GM21528 (cell line): ENCODE data around the gene SLC8B1.

Experiments
- ATAC-seq: cut with Tn5 transposase; IDR thresholded peaks from one replicate; pipeline ENCODE4 v1.9.1; 2021; ENCODE audit warnings: mild to moderate bottlenecking, moderate library complexity; ENCODE audit not compliant: unreplicated experiment, low FRiP score

SLC8B1 gene

DNA sequence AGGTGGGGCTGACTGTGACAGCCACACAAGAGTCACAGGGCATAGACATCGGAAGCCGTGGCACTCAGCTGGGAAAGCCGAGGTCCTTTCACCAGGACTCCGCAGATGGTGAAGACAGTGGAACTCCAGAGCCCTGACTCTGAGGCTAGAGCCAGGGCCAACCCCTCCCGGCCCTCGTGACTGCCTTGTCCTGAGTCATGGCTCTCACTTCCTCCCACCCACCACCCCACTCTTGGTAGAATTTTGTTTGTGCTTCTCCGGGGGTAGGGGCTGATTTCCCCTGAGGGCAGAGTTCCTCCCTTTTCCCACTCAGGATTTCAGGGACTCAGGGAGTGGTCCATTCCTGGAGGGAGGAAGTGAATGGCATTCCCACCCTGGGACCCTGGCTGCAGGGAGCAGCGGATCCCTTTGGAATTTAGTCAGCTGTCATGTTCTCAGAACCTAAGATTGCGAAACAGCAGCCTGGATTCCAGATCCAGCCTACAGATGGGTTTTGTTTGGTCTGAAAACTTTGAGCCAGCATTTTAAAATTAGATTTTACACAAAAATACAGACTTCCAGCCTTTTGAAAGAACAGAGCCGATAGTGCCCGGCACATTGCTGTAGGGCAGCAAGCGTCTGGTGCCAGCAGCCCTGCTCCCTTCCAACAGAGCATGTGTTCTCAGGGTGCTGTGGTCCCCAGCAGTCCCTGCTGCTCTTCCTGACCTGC lies 62.9 kb downstream of the SLC8B1 start:
- no peak for ATAC-seq

DNA sequence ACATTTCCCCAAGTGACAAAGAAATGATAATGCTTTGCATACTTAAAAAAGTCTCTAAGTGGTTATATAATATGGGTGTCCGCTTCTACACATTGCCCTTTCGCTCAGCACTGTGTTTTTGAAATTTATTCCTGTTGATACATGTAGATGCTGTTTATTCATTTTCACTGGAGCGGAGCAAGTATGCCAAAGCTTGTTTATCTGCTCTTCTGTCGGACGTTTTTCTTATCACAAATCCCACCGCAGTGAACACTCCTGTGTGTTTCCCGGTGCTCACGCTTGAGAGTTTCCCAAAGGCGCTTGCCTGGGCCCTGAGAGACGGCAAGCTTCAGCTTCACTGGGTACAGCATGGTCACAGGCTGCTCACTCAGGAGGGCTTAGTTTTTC lies 63.5 kb downstream of the SLC8B1 start:
- ATAC-seq: no peak

DNA sequence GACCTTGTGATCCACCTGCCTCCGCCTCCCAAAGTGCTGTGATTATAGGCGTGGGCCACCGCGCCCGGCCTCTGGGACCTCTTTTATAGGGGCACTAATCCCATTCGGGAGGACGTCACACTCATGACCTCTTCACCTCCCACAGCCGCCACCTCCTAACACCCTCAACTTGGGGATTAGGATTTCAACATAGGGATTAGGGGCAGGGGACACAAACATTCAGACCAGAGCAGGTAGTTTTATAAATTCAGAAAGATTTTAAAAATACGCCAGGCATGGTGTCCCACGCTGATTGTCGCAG lies 64.2 kb downstream of the SLC8B1 start:
- no peak for ATAC-seq

GRCh38 chr12:113269257-113269943 lies 65.5 kb downstream of the SLC8B1 start:
- no peak for ATAC-seq

- ATAC-seq: no peak
Observed at GRCh38 chr12:113268621-113269020, 66.3 kb downstream of the SLC8B1 start.

DNA sequence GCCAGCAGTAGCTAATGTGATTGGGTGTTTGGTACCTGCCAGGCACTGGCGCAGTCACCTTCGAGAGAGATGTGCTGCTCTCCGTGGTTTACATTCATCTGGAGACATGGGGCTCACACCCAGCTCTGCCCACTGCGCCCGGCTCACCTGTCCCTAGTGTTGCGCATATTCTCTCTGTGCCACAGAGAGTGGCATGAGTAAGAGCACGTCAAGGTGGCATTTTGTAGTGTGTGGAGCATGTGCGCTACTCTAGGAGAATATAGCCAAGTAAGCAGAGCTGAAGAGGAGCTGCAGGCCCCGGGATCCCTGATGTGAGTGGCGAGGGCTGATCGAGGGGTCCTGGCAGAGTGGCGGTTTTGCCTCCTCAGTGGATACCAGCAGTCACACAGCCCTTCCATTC lies 66.8 kb downstream of the SLC8B1 start:
- no peak for ATAC-seq

- ATAC-seq: no peak
Observed at GRCh38 chr12:113267621-113268020, 67.3 kb downstream of the SLC8B1 start.

DNA sequence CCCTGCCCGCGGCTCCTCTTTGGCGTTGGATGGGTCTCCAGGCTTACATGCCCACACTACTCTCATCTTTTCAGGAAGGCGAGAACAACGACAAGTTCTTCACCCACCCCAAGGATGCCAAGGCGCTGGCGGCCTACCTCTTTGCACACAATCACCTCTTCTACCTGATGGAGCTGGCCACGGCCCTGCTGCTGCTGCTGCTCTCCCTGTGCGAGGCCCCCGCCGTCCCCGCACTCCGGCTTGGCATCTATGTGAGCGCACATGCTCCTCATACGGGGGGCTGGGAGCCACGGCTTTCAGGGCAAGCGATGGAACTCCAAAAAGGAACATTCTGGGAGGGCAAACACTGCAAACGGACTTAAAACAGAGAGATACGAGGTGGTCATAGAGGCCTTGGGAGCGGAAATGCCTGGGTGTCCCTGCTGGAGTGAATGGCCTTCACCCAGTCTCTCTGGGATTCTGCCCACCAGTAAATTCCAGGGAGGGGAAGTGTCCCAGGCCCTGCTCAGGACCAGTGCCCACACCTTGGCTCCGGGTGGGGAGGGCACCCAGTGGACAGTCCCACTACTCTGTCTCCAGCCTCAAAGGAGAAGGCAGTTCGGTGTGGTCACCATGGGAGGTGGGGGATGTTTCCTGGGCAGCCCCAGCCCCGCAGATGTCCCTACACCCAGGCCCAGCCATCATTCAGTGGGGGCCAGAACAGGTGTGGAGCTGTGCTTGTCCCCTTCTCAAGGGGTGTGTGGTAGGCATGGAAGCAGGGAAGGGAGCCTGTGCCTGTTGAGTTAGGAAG lies 68.6 kb downstream of the SLC8B1 start:
- ATAC-seq: no peak

DNA sequence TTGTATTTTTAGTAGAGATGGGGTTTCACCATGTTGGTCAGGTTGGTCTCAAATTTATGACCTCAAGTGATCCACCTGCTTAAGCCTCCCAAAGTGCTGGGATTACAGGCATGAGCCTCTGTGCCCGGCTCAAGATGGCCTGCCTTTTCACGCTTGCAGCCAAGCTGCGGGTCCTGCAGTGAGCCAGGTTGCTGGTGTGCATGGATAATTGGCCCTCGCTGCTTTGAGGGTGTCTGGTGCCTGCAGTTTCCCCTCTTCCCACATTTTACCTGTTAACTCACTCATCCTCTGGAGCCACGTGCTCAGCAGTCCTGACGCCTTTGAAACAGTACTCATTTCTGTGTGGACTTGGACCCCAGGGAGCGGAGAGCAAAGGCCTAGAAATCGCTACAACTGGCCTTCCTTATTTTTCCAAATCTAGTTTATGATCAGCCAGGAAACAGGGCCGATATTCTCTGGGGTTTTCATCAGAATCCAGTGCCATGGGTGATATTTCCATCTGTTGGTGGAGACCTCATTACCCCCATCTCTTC lies 71.4 kb downstream of the SLC8B1 start:
- ATAC-seq: no peak

DNA sequence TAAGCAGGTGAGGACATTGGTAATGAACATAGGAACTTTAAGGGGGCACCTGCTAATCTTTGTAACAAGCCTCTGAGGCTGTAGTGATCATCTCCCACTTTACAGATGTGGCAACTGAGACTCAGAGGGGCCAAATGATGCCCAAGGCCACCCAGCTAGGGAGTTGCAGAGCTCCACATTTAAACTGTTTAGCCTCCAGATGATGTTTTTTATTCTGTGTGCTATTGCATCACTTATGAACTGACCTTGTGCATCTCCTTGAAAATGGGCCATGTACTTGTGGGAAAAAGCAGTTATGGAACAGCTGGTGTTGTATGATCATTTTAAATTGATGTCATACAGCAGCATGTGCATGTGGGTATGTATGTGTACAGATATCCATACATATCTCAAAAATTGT lies 72.2 kb downstream of the SLC8B1 start:
- no peak for ATAC-seq

GRCh38 chr12:113261847-113262470 lies 73.0 kb downstream of the SLC8B1 start:
- ATAC-seq: no peak

DNA sequence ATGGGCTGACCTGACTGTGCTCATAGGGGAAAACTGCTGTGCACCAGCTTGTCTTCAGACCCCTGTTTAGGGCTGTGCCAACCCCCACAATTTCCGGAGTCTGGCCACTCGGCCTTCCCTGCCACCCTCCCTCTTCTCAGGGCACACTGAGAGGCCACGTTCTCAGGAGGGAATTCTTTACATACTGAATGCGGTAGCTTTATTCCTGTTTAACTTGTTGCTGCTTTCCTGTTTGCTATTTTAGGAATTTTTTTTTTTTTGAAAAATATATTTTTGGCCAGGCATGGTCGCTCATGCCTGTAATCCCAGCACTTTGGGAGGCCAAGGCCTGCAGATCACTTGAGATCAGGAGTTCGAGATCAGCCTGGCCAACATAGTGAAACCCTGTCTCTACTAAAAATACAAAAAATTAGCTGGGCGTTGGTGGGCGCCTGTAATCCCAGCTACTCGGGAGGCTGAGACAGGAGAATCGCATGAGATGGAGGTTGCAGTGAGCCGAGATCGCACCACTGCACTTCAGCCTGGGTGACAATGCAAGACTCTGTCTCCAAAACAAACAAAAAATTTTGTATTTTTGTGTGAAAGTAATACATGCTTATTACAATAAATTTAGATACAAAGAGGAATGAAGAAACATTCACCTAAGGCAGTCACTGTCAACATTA lies 74.1 kb downstream of the SLC8B1 start:
- no peak for ATAC-seq

DNA sequence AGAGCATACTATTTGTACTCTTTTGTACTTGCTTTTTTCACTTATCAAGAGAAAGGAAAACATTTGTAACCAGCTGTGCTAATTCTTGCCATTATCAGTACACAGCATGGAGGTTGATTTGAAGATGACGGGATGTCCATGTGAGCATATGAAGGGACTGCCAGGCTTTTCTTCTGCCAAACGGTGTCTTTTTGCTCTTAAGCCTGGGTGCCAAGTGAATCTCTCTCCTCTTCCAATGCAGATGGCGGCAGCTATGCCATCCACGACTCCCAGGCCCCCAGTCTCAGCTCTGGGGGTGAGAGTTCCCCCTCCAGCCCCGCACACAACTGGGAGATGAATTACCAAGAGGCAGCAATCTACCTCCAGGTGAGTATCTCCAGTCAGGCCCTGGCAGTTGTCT lies 74.8 kb downstream of the SLC8B1 start:
- ATAC-seq: no peak

DNA sequence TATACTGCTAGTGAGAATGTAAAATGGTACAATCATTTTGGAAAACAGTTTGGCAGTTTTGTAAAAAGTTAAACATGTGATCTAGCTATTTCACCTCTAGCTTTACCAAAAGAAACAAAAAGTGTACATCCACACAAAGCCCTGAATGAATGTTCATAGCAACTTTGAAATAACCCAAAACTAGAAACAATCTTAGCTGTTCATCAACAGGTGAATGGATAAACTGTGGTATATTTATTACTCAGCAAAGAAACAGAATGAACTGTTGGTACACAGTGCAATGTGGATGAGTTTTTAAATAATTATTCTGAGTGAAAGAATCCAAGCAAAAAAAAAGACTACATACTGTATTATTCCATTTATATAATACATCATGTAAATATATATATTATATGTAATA lies 77.3 kb downstream of the SLC8B1 start:
- no peak for ATAC-seq

- no peak for ATAC-seq
Observed at GRCh38 chr12:113254298-113254697, 80.6 kb downstream of the SLC8B1 start.

DNA sequence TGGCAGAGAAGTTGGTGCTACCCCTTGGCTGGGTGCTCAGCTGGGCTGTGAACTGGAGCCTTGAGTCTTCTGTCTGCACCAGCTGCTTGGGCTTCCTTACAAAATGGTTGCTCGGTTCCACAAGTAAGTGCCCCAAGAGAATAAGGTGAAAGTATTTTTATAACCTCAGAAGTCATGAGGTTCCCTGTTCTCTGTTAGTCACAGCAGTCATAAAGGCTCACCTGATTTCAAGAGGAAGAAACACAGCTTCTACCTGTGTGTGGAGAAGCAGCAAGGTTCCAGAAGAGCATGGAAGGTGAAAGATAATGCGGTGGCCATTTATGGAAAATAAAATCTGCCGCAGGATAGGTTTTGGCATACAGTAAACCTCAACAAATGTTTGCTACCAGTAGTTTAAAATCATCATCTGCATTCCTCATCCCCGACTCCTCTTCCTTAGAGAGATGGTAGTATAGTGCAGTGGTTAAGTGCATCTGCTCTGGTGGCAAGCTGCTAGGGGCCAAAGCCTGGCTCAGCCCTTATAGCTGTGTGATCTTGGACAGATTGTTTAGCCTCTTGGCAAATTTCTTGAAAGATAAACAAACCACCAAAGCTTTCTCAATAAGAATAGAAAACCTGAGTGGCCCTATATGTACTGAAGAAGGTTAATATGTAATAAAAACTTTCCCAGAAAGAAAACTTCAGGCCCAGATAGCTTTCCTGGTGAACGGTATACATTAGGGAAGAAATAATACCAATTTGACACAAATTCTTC lies 81.2 kb downstream of the SLC8B1 start:
- ATAC-seq: no peak

GRCh38 chr12:113252494-113252893 lies 82.4 kb downstream of the SLC8B1 start:
- ATAC-seq: no peak

- ATAC-seq: no peak
Observed at GRCh38 chr12:113251404-113252070, 83.4 kb downstream of the SLC8B1 start.

DNA sequence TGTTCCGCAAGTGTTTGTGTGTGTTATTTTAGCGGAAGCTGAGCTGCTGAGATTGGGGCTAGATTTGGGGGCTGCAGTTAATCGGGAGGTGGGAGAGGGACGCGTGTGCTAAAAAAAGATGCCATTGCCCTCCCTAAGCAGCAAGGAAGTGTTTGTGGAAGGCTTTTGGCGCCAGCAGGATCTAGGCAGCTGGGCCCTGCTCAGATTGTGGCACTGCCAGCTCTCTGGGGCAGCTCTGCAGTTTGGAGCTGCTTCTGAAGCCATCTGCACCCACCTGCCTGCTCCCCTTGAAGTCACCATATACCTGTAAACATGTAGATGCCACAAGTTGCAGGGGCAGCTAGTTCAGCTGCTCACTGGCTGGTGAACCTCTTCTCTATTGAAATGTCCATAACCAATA lies 84.9 kb downstream of the SLC8B1 start:
- no peak for ATAC-seq
